ENCODE results near the gene UBE2C.

UBE2C gene

DNA sequence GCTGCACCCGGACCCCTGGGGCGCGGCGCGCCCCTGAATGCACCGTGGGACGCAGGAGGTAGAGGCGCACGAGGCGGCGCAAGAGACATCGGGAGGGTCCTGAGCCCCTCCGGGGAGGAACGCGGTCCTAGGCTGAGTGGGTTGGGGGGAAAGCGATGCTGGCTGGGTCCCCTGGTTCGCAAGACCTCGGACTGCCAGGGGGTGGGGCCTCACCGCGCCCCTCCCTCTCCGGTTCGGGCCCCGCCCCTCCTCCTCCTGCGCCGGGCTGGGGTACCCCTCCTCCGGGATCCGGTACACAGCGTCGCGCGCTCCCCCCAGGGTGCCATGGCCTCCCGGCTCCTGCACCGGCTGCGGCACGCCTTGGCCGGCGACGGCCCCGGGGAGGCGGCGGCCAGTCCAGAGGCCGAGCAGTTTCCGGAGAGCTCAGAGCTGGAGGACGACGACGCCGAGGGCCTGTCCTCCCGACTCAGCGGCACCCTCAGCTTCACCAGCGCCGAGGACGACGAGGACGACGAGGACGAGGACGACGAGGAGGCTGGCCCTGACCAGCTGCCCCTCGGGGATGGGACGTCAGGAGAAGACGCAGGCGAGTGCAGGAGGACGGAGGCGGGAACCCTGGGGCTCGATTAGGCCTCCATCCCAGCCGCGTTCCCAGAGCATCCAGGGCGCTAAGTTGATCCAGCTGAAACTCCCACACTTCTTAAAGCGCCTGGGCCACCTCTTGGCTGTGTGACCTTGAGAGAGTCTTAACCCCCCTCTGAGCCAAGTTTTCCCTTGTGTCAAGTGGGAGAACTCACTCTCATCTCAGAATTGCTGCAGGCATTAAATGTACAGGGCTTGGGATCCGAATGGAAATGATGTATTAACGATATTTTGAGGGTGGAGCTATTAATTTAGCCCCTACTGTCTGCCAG, 21.7 kb downstream of the UBE2C start:
- no peak for DNase-seq

DNA sequence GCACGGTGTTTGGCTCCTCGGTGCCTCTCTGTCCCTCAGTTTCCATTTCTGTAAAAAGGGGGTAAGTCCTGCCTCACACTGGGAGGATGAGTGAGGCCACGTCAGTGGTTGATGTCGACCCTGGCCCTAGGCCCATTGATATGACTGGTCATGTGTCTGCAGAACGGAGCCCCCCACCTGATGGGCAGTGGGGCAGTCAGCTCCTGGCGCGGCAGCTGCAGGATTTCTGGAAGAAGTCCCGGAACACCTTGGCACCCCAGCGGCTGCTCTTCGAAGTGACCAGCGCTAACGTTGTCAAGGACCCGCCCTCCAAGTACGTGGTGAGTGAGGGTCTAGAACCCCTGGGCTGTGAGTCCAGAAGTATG, 22.3 kb downstream of the UBE2C start:
- DNase-seq = no peak

DNA sequence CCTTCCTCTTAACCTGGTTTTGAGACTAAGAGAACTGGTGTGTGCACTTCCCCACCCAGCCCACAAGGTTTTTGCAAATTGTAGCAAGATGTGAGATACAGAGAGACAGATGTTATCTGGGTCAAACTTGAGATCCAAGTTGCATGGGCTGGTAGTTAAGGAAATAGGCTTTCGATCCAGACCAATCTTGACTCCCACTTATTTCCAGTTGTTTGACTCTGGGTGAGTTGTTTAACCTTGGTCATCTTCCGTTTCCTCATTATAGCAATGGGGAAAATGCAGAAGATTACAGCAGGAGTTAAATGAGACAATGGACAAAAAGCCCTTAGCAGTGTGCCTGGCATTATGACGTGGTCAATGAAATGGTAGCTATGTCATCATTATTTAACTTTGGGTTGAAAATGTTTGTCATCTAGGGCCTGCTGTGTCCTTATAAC, 22.9 kb downstream of the UBE2C start:
- DNase-seq = peak; percentile 74

DNA sequence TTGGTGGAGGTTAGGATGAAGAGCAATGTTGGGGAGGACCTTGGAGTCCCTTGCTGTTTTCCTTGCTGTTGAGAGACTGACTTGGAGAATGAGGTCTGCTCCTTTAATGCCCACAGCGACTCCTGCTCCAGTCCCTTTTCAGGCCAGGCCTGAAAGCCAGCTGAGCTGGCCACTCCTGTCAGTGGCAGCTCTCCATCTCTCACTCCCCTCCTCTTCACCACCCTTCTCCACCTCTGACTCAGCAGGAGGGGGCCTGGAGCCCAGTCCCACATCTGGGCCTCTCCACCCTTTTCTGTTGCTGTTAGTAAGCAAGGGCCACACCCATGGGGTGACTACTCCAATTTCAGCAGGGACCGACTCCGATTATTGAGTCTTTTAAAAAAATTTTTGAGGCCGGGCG, 23.4 kb downstream of the UBE2C start:
- no peak for DNase-seq

DNA sequence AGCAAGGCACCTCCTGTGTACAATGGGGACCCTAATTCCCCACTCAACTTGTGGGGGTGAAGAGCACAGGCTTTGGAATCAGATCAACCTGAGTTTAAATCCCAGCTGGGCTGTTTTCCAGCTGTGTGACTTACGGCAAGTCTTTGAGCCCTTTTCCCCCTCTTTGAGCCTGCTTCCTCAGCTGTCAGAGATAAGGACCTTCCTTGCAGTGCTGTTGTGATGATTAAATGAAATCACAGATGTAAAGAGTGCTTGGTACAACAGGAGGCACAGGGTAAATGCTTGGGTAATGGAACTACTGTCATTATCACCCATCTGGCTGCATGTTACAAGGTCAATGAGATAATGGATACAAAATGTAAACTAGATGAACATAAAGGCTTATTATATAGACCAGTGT, 24.4 kb downstream of the UBE2C start:
- DNase-seq = no peak

DNA sequence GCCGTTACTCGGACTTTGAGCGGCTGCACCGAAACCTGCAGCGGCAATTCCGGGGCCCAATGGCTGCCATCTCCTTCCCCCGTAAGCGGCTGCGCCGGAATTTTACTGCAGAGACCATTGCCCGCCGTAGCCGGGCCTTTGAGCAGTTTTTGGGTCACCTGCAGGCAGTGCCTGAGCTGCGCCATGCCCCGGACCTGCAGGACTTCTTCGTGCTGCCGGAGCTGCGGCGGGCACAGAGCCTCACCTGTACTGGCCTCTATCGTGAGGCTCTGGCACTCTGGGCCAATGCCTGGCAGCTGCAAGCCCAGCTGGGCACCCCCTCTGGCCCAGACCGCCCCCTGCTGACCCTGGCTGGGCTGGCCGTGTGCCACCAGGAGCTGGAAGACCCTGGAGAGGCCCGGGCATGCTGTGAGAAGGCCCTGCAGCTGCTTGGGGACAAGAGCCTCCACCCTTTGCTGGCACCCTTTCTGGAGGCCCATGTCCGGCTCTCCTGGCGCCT, 28.3 kb downstream of the UBE2C start:
- DNase-seq = no peak

DNA sequence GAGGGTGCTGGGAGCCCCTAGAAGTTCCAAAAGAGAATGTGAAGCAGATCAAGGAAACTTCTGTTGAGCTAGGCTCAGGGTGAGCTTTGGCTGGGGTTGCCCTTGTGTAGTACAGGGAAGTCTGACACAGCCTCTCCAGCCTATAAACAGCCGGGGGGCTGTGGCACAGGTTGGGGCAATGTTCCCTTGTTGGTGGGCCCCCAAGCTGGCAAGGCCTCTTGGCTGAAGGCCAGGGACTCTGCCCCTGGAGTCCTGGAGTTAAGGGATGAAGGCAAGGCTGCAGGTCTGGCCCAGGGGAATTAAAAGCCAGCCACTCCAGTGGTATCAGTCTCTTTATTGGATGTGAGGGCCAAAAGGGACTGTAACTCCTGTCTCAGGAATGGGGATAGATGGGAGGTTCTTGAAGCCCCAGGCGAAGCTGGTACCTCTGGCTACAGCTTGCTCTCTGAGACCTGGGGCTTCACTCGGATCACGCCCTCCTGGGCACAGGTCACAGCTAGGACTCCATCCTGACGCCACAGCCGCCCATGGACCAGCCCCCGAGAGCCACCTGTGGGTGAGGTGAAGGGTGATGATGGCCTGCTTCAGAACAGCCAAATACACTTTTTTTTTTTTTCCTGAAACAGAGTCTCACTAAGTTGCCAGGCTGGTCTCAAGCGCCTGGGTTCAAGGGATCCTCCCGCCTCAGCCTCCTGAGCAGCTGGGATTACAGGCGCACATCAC, 29.1 kb downstream of the UBE2C start:
- DNase-seq = no peak

DNA sequence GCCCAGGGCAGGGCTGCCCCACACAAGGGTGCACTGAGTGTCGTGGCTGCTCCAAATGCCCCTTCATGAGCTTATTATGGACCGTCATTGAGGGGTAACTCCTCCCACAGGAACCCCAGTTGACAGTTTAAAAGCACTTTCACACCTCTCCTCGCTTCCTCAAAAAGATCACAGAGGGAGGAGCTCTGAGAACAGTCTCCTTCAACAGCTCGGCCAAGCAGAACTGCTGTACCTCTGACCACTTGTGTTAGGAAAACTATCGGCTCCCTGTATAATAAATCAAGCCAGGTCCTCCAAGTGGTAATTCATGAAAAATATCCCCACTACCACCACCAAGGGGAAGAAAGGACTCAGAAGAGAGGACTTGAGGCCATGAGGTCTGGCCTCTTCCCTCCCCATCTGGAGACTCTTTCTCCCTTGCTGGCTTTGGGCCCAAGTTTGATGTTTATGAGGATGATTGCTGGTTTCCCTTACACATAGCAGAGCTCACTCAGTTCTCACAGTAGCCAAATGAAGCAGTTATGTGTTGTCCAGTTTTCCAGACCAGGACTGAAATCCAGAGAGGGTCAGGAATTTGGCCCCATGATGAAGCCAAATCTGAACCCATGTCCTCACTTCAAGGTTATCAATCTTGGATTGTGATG, 29.8 kb downstream of the UBE2C start:
- peak; percentile 39 for DNase-seq

DNA sequence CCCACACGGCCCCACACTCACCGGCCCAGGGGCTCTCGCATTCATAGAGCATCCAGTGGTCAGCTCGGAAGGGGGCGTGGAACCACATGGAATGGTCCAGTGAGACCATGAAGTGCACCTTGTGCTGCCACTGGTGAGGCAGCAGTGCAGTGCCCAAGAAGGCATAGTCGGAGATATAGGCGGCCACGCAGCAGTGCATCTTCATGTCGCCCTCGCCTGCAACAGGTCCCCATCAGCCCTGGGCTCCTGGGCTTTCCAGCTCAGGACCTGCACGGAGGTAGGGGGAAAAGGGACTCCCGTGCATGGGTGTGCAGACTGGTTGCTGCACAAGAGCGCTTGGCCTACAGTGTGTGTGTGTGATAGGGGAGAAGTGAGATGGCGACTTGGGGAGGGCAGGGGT, 31.1 kb downstream of the UBE2C start:
- no peak for DNase-seq

DNA sequence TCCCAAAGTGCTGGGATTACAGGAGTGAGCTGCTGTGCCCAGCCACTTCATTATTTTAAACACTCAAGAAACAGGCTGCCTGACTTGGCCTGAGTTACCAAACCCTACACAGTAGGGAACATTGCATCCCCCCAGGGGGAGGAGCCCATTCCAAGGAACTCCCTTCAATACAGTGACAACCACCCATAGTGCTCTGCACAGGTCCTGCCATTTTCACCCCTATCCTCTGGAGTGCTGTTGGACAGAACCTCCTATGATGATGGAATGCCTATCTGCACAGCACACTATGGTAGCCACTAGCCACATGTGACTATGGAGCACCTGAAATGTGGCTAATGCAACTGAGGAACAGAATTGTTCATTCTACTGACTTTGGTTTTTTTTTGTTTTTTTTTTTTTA, 33.0 kb downstream of the UBE2C start:
- no peak for DNase-seq

DNA sequence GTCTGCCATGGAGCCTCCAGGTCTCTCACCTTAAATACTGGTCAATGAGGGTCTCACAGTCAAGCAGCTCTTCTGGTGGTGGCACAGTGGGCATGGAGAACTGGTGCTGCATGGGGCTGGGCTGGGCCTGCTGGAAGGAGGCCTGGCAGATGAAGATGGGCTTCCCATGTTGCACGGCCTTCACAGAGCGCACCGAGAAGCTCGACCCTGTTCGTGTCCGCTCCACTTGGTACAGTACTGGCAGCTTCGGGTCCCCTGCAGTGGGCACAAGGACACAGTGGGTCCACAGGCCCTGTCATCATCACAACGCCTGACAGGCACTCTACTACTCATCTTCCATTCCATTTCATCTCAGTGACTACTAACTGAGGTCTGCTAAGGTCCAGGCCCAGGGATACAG, 36.0 kb downstream of the UBE2C start:
- DNase-seq = no peak

DNA sequence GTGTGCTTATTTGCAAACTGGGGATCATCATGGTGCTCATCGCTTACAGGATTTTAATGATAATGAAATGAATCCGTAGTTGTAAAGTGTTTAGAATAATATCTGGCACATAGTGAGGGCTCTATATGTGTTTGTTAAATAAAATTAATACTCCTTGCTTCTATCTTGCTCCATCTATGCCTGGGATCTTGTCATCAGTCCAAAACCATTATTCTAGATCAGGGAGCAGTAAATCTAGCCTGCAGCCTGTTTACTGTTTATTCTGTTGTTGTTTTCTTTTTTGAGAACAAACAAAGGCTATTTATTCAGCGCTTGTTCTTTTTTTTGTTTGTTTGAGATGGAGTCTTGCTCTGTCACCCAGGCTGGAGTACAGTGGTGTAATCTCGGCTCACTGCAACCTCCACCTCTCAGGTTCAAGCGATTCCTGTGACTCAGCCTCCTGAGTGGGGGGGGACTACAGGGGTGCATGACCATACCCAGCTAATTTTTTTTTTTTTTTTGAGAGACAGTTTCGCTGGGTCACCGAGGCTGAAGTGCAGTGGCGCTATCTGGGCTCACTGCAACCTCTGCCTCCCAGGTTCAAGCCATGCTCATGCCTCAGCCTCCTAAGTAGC, 36.6 kb downstream of the UBE2C start:
- DNase-seq = no peak

DNA sequence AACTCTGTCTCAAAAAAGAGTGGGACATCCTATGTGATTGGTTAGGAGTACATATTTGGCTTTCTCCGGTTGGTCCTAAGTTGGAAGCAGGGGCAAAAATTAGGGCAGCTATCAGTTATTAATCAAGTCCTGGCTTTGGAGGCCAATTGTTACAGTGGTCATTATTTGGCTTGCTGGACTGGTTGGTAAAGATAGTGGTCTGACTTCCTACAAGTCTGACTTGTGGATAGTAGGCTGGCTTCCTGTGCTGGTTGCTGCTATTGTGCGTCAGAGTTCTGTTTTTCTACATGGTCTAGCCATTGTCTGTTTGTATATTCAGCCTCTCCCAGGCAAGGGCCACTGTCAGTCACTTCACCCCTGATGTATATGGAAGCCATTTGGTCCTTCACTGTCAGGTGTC, 37.8 kb downstream of the UBE2C start:
- no peak for DNase-seq

DNA sequence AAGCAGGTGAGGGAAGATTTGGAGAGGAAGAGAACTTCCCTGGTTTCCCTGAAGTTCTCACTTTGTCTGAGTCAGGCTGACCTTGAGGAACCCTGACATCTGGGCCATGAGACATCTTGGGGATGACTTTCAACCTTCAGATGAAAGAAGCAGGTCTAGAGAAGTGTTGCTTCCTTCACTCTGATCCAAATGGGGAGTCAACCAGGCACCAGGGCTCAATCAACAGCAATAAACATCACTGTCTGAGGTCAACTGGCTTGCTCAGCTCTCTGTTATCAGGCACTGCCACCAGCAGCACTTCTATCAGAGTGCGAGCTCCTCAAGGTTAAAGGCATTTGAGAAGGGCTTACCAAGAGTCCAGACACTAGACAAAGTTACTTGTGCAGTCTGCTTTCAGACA, 38.5 kb downstream of the UBE2C start:
- no peak for DNase-seq

DNA sequence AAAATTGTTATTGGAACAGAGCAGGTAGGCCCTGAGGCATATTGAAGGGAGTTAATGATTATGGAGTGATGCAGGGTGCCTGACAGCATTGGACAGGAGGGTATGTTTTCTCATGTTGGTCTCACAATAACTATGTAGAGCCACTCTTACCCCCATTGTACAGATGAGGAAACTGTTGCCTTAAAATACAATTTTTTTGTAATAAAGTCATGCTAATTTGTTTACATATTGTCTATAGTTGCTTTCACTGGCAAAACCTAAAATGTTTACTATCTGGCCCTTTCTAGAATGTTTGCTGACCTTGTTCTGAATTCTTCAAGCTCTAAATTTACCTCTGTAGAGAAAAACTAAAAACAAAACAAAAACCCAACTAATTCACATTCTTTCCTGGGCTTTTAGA, 39.1 kb downstream of the UBE2C start:
- no peak for DNase-seq

DNA sequence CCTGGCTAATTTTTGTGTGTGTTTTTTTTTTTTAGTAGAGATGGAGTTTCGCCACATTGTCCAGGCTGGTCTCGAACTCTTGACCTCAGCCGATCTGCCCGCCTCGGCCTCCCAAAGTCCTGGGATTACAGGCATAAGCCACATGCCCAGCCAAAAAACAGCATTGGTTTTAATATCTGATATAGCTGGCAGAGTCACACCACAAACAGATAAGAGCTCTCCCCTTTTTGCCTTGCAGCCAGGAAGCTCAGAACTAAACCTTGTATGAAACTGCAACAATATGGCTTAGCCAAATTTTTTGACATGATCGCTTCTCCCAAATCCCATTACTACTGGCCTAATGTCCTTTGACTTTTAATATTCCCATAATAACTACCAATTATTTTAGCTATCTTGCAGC, 39.9 kb downstream of the UBE2C start:
- no peak for DNase-seq

DNA sequence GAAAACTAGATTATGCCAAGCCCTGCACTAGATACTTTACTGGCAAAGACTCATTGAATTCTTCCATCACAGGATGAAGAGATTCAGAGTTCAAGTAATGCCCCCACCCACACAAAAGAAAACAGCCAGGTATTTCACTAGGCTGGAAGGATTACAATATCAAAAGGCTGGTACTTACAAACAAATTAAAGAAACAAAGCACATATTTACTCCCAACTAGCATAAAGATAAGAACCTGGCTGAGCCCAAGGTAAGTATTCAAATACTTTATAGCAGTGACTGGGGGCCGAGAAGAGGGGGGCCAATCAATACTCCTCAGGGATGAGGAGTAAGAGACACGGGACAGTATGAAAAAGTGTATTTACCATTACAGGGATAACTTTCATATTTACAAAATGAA, 41.0 kb downstream of the UBE2C start:
- no peak for DNase-seq

DNA sequence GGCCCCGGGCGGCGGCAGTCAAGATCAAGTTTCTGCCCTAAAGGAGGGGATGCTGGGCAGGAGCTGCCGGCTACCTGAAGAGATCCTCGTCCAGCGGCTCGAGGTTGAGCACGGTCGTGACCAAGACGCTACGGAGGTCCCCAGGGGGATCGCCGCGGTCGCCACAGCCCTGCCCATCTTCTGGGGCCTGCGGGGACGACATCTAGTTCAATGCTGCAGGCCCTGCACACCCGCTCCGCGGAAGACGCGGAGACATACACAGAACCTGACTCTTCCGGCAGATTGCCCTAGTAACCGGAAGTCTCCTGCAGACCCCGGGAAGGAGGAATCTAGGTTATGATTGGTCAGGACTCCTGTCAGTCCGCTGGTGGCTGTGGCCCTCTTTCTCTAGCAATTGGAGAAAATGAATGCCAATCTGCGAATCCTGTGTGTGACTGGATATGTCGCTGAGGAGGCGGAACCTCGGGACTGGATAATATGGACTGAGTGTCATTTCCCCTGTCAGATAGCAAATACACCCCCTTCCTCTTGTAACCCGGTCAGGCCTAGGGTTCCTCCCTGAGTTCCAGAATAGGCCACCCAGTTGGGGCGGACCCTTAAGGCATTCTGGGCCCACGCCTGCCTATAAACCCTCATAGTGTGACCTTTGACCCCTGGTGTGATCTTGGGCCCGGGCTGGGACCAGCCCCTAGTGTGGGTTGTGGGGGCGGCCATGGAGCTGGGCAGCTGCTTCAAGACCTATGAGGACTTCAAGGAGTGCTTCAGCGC, 44.9 kb downstream of the UBE2C start, which contains the start of the genes ACOT8 and ZSWIM3:
ACOT8 (minus strand) TSS at position 279 of the 768 bp plus-strand sequence; CDS start at position 202, 77 bp downstream.
ZSWIM3 (plus strand) TSS at position 501 of the 768 bp plus-strand sequence; CDS start at position 713, 212 bp downstream.
- DNase-seq = peak; percentile 100

DNA sequence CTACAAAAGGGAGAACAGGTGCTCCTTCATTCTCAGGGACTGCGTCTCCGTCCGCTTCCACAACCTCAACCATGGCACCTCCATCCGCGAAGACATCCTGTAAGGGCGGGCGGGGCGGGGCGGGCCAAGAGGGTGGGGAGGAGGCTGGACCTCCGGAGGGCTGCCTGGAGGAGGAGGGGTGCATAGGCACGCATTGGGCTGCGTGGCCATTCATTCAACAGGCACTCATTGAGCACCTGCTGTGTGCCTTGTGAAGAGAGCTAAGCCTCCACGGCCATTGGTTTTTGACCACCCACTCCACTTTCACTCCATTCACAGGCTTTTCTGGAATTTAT, 45.4 kb downstream of the UBE2C start:
- peak; percentile 21 for DNase-seq

DNA sequence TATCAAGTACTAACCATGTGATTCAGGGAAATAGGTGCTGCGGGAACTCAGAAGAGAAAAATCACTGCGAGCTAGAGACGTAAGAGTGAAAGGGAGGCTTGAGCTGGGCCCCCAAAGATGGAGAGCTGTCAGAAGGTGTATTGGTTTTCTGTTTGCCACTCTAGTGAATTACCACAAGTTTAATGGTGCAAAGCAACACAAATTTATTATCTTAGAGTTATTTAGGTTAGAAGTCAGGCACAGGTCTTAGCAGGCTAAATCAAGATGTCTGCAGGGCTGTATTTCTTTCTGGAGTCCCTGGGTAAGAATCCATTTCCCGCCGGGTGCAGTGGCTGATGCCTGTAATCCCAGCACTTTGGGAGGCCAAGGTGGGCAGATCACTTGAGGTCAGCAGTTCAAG, 47.5 kb downstream of the UBE2C start:
- no peak for DNase-seq

DNA sequence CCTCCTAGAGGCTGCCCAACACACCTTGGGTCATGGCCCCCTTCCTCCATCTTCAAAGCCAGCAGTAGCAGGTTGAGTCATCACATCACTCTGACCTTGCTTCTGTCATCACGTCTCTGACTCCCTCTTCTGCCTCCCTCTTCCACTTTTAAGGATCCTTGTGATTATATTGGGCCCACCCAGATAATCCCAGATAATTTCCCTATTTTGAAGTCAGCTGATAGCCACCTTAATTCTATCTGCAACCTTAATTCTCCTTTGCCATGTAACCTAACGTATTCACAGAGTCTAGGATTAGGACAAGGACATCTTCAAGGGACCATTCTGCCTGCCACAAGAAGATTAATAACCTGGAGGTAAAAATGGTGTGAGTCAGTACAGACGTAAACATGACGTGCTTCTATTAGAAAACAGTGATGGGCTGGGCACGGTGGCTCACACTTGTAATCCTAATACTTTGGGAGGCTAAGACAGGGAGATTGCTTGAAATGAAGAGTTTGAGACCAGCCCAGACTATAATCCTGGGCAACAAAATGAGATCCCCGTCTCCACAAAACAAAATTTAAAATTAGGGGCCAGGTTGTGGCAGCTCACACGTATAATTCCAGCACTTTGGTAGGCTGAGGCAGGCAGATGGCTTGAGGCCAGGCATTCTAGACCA, 48.2 kb downstream of the UBE2C start:
- no peak for DNase-seq
